HEK293 (cell line): ENCODE measurements around the gene TARDBP.
A peak's percentile ranks its signal among the peaks of the same experiment; 100 is the strongest.

Experiments used
- CTCF ChIA-PET: fragments of 350-600 bp; formaldehyde crosslinking; extraction: SDS; loops from one replicate; lab custom pipeline; 2021; ENCODE audit warnings: antibody characterized with exemption; lab: Yijun Ruan, JAX
- POLR2A ChIA-PET: fragments of 300-600 bp; formaldehyde crosslinking; extraction: SDS; loops from one replicate; lab custom pipeline; 2020; ENCODE audit warnings: antibody characterized with exemption, inconsistent platforms; lab: Yijun Ruan, JAX
- H3K27ac ChIP-seq: fragments of 200-500 bp; sonication (Bioruptor generic); 2 replicates; pipeline ENCODE4 v1.5.1; 2014; ENCODE audit warnings: low read depth, low read length, control low read depth, inconsistent platforms; ENCODE audit errors: extremely low read depth
- H3K36me3 ChIP-seq, 2 experiments: fragments of 200-500 bp in 1 of 2; sonication (Bioruptor generic) in 1 of 2; 1 replicate in 1 of 2; 2 replicates in 1 of 2; pipeline ENCODE4 v1.5.1; 2014 to 2017; ENCODE audit warnings: inconsistent platforms in 2 of 2, low read length in 2 of 2; ENCODE audit not compliant: control insufficient read depth in 2 of 2, insufficient read depth in 1 of 2
- H3K4me1 ChIP-seq: fragments of 200-500 bp; sonication (Bioruptor generic); 2 replicates; pipeline ENCODE4 v1.5.1; 2014; ENCODE audit warnings: mild to moderate bottlenecking, low read length, inconsistent platforms; ENCODE audit not compliant: control insufficient read depth, insufficient read depth
- H3K4me3 ChIP-seq: 2 replicates; pipeline ENCODE4 v1.5.1; 2011; ENCODE audit warnings: low read depth, mild to moderate bottlenecking, control low read depth, low read length, moderate library complexity
- H3K9me3 ChIP-seq: fragments of 200-500 bp; sonication (Bioruptor generic); 2 replicates; pipeline ENCODE4 v1.5.1; 2014; ENCODE audit warnings: low read depth, low read length, inconsistent platforms; ENCODE audit not compliant: control insufficient read depth, insufficient read depth
- EGR2 ChIP-seq: fragments of 450-650 bp; formaldehyde crosslinking; IDR thresholded peaks from 2 replicates; pipeline ENCODE4 v1.5.1; 2016; ENCODE audit warnings: low read depth, missing biosample characterization, missing genetic modification characterization
- GLIS1 ChIP-seq: fragments of 450-650 bp; formaldehyde crosslinking; IDR thresholded peaks from 2 replicates; pipeline ENCODE4 v1.5.1; 2016; ENCODE audit warnings: missing biosample characterization, missing genetic modification characterization
- HOXD13 ChIP-seq: sonication (generic); formaldehyde crosslinking; IDR thresholded peaks from 2 replicates; pipeline ENCODE4 v1.8.0; 2022; ENCODE audit warnings: missing genetic modification reagents, borderline replicate concordance
- OSR2 ChIP-seq: fragments of 450-650 bp; formaldehyde crosslinking; IDR thresholded peaks from 2 replicates; pipeline ENCODE4 v1.5.1; 2016; ENCODE audit warnings: missing biosample characterization, missing genetic modification characterization
- OVOL3 ChIP-seq: fragments of 450-650 bp; formaldehyde crosslinking; IDR thresholded peaks from 2 replicates; pipeline ENCODE4 v1.5.1; 2016; ENCODE audit warnings: missing biosample characterization, missing genetic modification characterization
- PATZ1 ChIP-seq: fragments of 450-650 bp; formaldehyde crosslinking; IDR thresholded peaks from 2 replicates; pipeline ENCODE4 v1.5.1; 2016; ENCODE audit warnings: missing biosample characterization, missing genetic modification characterization
- PBX3 ChIP-seq: sonication (generic); formaldehyde crosslinking; IDR thresholded peaks from 2 replicates; pipeline ENCODE4 v1.8.1; 2022; ENCODE audit warnings: mild to moderate bottlenecking, moderate library complexity, missing genetic modification reagents
- TCF7L2 ChIP-seq: IDR thresholded peaks from 2 replicates; pipeline ENCODE4 v1.6.1; 2011; ENCODE audit warnings: low read depth, mild to moderate bottlenecking, inconsistent platforms, low read length, moderate library complexity, borderline replicate concordance
- ZBTB1 ChIP-seq: fragments of 450-650 bp; formaldehyde crosslinking; IDR thresholded peaks from 2 replicates; pipeline ENCODE4 v1.5.1; 2016; ENCODE audit warnings: missing biosample characterization, missing genetic modification characterization
- ZBTB21 ChIP-seq: fragments of 450-650 bp; formaldehyde crosslinking; IDR thresholded peaks from 2 replicates; pipeline ENCODE4 v1.5.1; 2017; ENCODE audit warnings: missing biosample characterization, missing genetic modification characterization
- ZNF148 ChIP-seq: fragments of 450-650 bp; formaldehyde crosslinking; IDR thresholded peaks from 2 replicates; pipeline ENCODE4 v1.5.0; 2017; ENCODE audit warnings: missing biosample characterization, missing genetic modification characterization, borderline replicate concordance
- ZNF19 ChIP-seq: fragments of 450-650 bp; formaldehyde crosslinking; IDR thresholded peaks from 2 replicates; pipeline ENCODE4; 2016; ENCODE audit warnings: missing biosample characterization, missing genetic modification characterization, low read depth
- ZNF202 ChIP-seq: fragments of 450-650 bp; formaldehyde crosslinking; IDR thresholded peaks from 2 replicates; pipeline ENCODE4 v1.5.1; 2016; ENCODE audit warnings: missing biosample characterization, missing genetic modification characterization, borderline replicate concordance
- ZNF449 ChIP-seq: fragments of 450-650 bp; formaldehyde crosslinking; IDR thresholded peaks from 2 replicates; pipeline ENCODE4 v1.5.1; 2017; ENCODE audit warnings: missing biosample characterization, mild to moderate bottlenecking, missing genetic modification characterization, moderate library complexity
- ZNF48 ChIP-seq: fragments of 450-650 bp; formaldehyde crosslinking; IDR thresholded peaks from 2 replicates; pipeline ENCODE4 v1.5.1; 2016; ENCODE audit warnings: missing biosample characterization, missing genetic modification characterization
- ZNF692 ChIP-seq: fragments of 450-650 bp; formaldehyde crosslinking; IDR thresholded peaks from 2 replicates; pipeline ENCODE4 v1.5.1; 2016; ENCODE audit warnings: missing biosample characterization, missing genetic modification characterization
- ZNF792 ChIP-seq: fragments of 450-650 bp; formaldehyde crosslinking; IDR thresholded peaks from 2 replicates; pipeline ENCODE4 v1.5.1; 2016; ENCODE audit warnings: missing biosample characterization, missing genetic modification characterization
- ZSCAN30 ChIP-seq: fragments of 450-650 bp; IDR thresholded peaks from 2 replicates; pipeline ENCODE4 v1.5.1; 2018; ENCODE audit warnings: missing biosample characterization, mild to moderate bottlenecking, missing genetic modification characterization, moderate library complexity

TARDBP gene

GRCh38 chr1:11012260-11013159 lies at the start of gene TARDBP (continued):
- TF ChIP-seq PATZ1 (tag by site-specific recombination): no peak; the same call in none of the 2 replicates
- peak; percentile 66; the same call in 1 of the 2 replicates for TF ChIP-seq ZNF692 (tag by site-specific recombination)
- peak; percentile 11; the same call in 1 of the 2 replicates for TF ChIP-seq OSR2 (tag by site-specific recombination)

GRCh38 chr1:10965546-10966226 lies 46.8 kb upstream of the TARDBP start:
- Histone ChIP-seq H3K27ac (no peak overlapping the region), H3K36me3 (no peaks in the 10 kb centered on the region), H3K4me1 (peaks cover 10% of the 10 kb centered on the region; the same call in 1 of the 2 replicates), H3K9me3 (no peaks in the 10 kb centered on the region), H3K4me3 (no peak overlapping the region)
- CTCF ChIA-PET: no interaction called here
- POLR2A ChIA-PET: no interaction called here
- TF ChIP-seq GLIS1 (tag by site-specific recombination): 0 out of 2 replicates have a peak, but pooled peaks have one; percentile 27
- TF ChIP-seq EGR2 (tag by site-specific recombination): no peak; the same call in 1 of the 2 replicates
- TF ChIP-seq OVOL3 (tag by site-specific recombination): no peak
- no peak for TF ChIP-seq ZNF48 (tag by site-specific recombination)
- TF ChIP-seq ZNF19 (tag by site-specific recombination): no peak
- no peak for TF ChIP-seq ZBTB1
- TF ChIP-seq ZNF792 (tag by site-specific recombination): no peak
- no peak for TF ChIP-seq ZNF449
- no peak for TF ChIP-seq ZNF148 (tag by site-specific recombination)
- TF ChIP-seq ZBTB21 (tag by site-specific recombination): no peak
- no peak for TF ChIP-seq PBX3 (CRISPR knock-in tag)
- no peak for TF ChIP-seq TCF7L2
- TF ChIP-seq PATZ1 (tag by site-specific recombination): no peak
- no peak for TF ChIP-seq ZNF202 (tag by site-specific recombination)
- TF ChIP-seq HOXD13 (CRISPR knock-in tag): no peak
- no peak for TF ChIP-seq ZSCAN30
